GM12891 (cell line): Measurements from ENCODE around the gene CUBN.

Source experiments
- POLR2A ChIP-seq: IDR thresholded peaks from 2 replicates; pipeline ENCODE4 v1.6.1; 2011; ENCODE audit warnings: low read depth, low read length, control low read depth
- POLR2AphosphoS5 ChIP-seq: IDR thresholded peaks from 2 replicates; pipeline ENCODE4 v1.6.1; 2011; ENCODE audit warnings: low read depth, low read length, control low read depth
- SPI1 ChIP-seq: IDR thresholded peaks from 2 replicates; pipeline ENCODE4 v1.6.1; 2011; ENCODE audit warnings: low read depth, low read length, control low read depth
- TAF1 ChIP-seq: IDR thresholded peaks from 2 replicates; pipeline ENCODE4 v1.6.1; 2011; ENCODE audit warnings: low read depth, low read length, control low read depth

- TF ChIP-seq POLR2AphosphoS5 (no peak), TAF1 (no peak), POLR2A (no peak), SPI1 (no peak)
These were observed 301.5 kb downstream of the CUBN start for GRCh38 chr10:16828114-16828568.
